Brain microvascular endothelial cell (primary cell): ENCODE data around the gene SEPTIN5.
"Not testable (repeated sequence)": the region's sequence is repeated elsewhere in the genome, so short reads cannot be mapped to it uniquely, and the experiment has no call there.

Source experiments
- DNase-seq: peaks from one replicate; pipeline ENCODE4 v3.0.0-alpha.2; 2020
- H3K27ac ChIP-seq: fragments of 250-450 bp; sonication (Bioruptor Pico); 2 replicates; pipeline ENCODE4 v1.5.1; 2020; ENCODE audit warnings: mild to moderate bottlenecking, moderate library complexity
- H3K27me3 ChIP-seq: fragments of 250-450 bp; sonication (Bioruptor Pico); replicated peaks from 2 replicates; pipeline ENCODE4 v1.5.1; 2020; ENCODE audit warnings: mild to moderate bottlenecking
- H3K36me3 ChIP-seq: fragments of 250-450 bp; sonication (Bioruptor Pico); replicated peaks from 2 replicates; pipeline ENCODE4 v1.5.1; 2020; ENCODE audit warnings: mild to moderate bottlenecking
- H3K4me3 ChIP-seq: 2 replicates; pipeline ENCODE4 v1.5.1; 2011; ENCODE audit warnings: low read depth, mild to moderate bottlenecking, control low read depth, low read length, moderate library complexity
- CTCF ChIP-seq: IDR thresholded peaks from 2 replicates; pipeline ENCODE4 v1.5.1; 2011; ENCODE audit warnings: low read depth, mild to moderate bottlenecking, moderate library complexity, low read length, control low read depth, inconsistent platforms; ENCODE audit errors: missing control alignments
- in situ Hi-C: cut with HindIII; loops from 2 replicates; pipeline ENCODE4 v1.10.0; 2017; ENCODE audit warnings: low sequenced_read_pairs, low pct_ligation_motif_present

SEPTIN5 gene

GRCh38 chr22:19693581-19693980, 20.7 kb upstream of the SEPTIN5 start:
- DNase-seq: no peak

GRCh38 chr22:19693981-19694670, 20.2 kb upstream of the SEPTIN5 start:
- Histone ChIP-seq H3K36me3 (no peaks in the 10 kb centered on the region), H3K27me3 (no peaks in the 10 kb centered on the region), H3K27ac (no peak overlapping the region), H3K4me3 (no peak overlapping the region)
- no peak for DNase-seq
- TF ChIP-seq CTCF: no peak
- in situ Hi-C loops: no loop called here

More at GRCh38 chr22:19693581-19693980, 20.7 kb upstream of the SEPTIN5 start:
- Histone ChIP-seq H3K36me3 (no peaks in the 10 kb centered on the region), H3K4me3 (no peak overlapping the region), H3K27ac (no peak overlapping the region), H3K27me3 (no peaks in the 10 kb centered on the region)
- no peak for TF ChIP-seq CTCF
- in situ Hi-C loops: no loop called here

GRCh38 chr22:19694696-19695095, 19.6 kb upstream of the SEPTIN5 start:
- no peak for TF ChIP-seq CTCF
- H3K27ac ChIP-seq: no peak overlapping the region
- no peaks in the 10 kb centered on the region for H3K27me3 ChIP-seq
- DNase-seq: no peak
- H3K4me3 ChIP-seq: no peak overlapping the region
- in situ Hi-C loops: no loop called here
- no peaks in the 10 kb centered on the region for H3K36me3 ChIP-seq

GRCh38 chr22:19696504-19697276, 17.6 kb upstream of the SEPTIN5 start:
- DNase-seq: no peak
- in situ Hi-C loops: no loop called here
- Histone ChIP-seq H3K4me3 (no peak overlapping the region), H3K27ac (no peak overlapping the region), H3K27me3 (no peaks in the 10 kb centered on the region), H3K36me3 (no peaks in the 10 kb centered on the region)
- TF ChIP-seq CTCF: no peak

- H3K4me3 ChIP-seq, H3K27ac ChIP-seq, in situ Hi-C loops, DNase-seq, H3K36me3 ChIP-seq, H3K27me3 ChIP-seq: not testable (repeated sequence)
These were observed 16.4 kb upstream of the SEPTIN5 start for GRCh38 chr22:19697871-19698270.

GRCh38 chr22:19700790-19701419, 13.4 kb upstream of the SEPTIN5 start:
- TF ChIP-seq CTCF: no peak
- Histone ChIP-seq H3K4me3 (no peak overlapping the region), H3K27ac (no peak overlapping the region), H3K27me3 (no peaks in the 10 kb centered on the region), H3K36me3 (no peaks in the 10 kb centered on the region)
- in situ Hi-C loops: no loop called here
- no peak for DNase-seq
